ENCODE results near the gene ALG10B. TPM values are rescaled to one million over a fixed set of nuclear protein-coding genes. Genes with fewer than 3 reads are reported as not detected.

Gene ALG10B
- total RNA-seq, 1 donor from 2014 or later = 1.8 TPM

DNA sequence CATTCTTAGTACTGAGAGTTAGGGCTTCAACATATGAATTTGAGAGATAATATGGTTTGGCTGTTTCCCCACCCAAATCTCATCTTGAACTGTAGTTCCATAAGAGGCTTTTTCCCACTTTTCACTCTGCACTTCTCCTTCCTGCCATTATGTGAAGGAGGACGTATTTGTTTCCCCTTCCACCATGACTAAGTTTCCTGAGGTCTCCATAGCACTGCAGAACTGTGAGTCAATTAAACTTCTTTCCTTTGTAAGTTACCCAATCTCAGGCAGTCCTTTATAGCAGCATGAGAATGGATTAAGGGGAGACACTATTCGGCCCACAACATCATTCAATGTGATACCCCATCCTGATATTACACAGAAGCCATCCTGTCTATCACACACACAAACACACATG is 36.8 kb upstream of the ALG10B start:
- H3K27ac Mint-ChIP-seq (ENCODE audit: unreplicated experiment) = no peak overlapping the region
- FAIRE-seq (no peak), DNase-seq (ENCODE audit: low read depth) (no peak)
- Histone ChIP-seq H3K4me1 (ENCODE audit: insufficient read depth, low read length) (no peaks in the 10 kb centered on the region), H3K4me3 (ENCODE audit: insufficient read depth, low read depth, low read length) (no peak overlapping the region), H3K36me3 (ENCODE audit: insufficient read depth, low read length) (no peaks in the 10 kb centered on the region), H2AFZ (ENCODE audit: low read depth, low read length) (no peak overlapping the region), H3K9me3 (ENCODE audit: insufficient read depth, low read depth, low read length) (no peaks in the 10 kb centered on the region), H3K9ac (ENCODE audit: low read length) (no peak overlapping the region), H4K20me1 (ENCODE audit: insufficient read depth, low read length) (no peaks in the 10 kb centered on the region), H3K27me3 (ENCODE audit: insufficient read depth, low read length) (no peaks in the 10 kb centered on the region), H3K79me2 (ENCODE audit: insufficient read depth, low read length) (no peaks in the 10 kb centered on the region), H3K27ac (ENCODE audit: low read depth, low read length) (no peak overlapping the region), H3K4me2 (ENCODE audit: low read length) (no peak overlapping the region)
- H3K4me1 Mint-ChIP-seq (ENCODE audit: low read depth, unreplicated experiment) = no peaks in the 10 kb centered on the region
- H3K36me3 Mint-ChIP-seq (ENCODE audit: low read depth, unreplicated experiment) = no peaks in the 10 kb centered on the region
- no peak overlapping the region for H3K4me3 Mint-ChIP-seq (ENCODE audit: unreplicated experiment)
- no peak for TF ChIP-seq EZH2 (IDR thresholded peaks at IDR 0.05; ENCODE audit: insufficient read depth, low read length)
- TF ChIP-seq, protein P1, sequence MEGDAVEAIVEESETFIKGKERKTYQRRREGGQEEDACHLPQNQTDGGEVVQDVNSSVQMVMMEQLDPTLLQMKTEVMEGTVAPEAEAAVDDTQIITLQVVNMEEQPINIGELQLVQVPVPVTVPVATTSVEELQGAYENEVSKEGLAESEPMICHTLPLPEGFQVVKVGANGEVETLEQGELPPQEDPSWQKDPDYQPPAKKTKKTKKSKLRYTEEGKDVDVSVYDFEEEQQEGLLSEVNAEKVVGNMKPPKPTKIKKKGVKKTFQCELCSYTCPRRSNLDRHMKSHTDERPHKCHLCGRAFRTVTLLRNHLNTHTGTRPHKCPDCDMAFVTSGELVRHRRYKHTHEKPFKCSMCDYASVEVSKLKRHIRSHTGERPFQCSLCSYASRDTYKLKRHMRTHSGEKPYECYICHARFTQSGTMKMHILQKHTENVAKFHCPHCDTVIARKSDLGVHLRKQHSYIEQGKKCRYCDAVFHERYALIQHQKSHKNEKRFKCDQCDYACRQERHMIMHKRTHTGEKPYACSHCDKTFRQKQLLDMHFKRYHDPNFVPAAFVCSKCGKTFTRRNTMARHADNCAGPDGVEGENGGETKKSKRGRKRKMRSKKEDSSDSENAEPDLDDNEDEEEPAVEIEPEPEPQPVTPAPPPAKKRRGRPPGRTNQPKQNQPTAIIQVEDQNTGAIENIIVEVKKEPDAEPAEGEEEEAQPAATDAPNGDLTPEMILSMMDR (IDR thresholded peaks at IDR 0.05; ENCODE audit: insufficient read depth, low read depth, low read length) = no peak
- H3K9me3 Mint-ChIP-seq (ENCODE audit: unreplicated experiment) = no peaks in the 10 kb centered on the region
- no peaks in the 10 kb centered on the region for H3K27me3 Mint-ChIP-seq (ENCODE audit: low read depth, unreplicated experiment)

DNA sequence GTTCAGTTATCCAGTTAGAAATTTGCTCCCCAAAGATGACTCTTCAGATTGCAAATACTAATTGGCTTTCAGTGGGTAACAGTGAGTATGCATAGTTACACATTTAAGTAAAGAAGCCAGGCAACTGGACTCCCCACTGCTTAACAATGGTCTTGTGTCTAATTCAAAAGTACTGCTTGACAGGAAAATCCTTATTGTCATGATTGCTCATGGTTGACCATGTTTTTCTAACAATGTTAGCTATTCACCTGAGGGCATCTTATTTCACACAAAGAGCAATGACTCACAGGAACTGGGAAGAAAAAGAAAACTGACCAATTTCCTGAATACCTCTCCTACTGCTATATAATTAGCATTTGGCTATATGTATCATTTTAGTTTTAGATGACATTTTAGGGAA is 33.7 kb upstream of the ALG10B start:
- H3K79me2 ChIP-seq (ENCODE audit: insufficient read depth, low read length) = no peaks in the 10 kb centered on the region
- no peaks in the 10 kb centered on the region for H3K27me3 ChIP-seq (ENCODE audit: insufficient read depth, low read length)
- Mint-ChIP-seq H3K4me1 (ENCODE audit: low read depth, unreplicated experiment) (no peaks in the 10 kb centered on the region), H3K27me3 (ENCODE audit: low read depth, unreplicated experiment) (no peaks in the 10 kb centered on the region), H3K4me3 (ENCODE audit: unreplicated experiment) (no peak overlapping the region), H3K36me3 (ENCODE audit: low read depth, unreplicated experiment) (no peaks in the 10 kb centered on the region), H3K27ac (ENCODE audit: unreplicated experiment) (no peak overlapping the region), H3K9me3 (ENCODE audit: unreplicated experiment) (no peaks in the 10 kb centered on the region)
- DNase-seq (ENCODE audit: low read depth) = no peak
- H3K9ac ChIP-seq (ENCODE audit: low read length) = no peak overlapping the region
- H3K9me3 ChIP-seq (ENCODE audit: insufficient read depth, low read depth, low read length) = no peaks in the 10 kb centered on the region
- no peaks in the 10 kb centered on the region for H3K36me3 ChIP-seq (ENCODE audit: insufficient read depth, low read length)
- TF ChIP-seq EZH2 (IDR thresholded peaks at IDR 0.05; ENCODE audit: insufficient read depth, low read length) = no peak
- TF ChIP-seq, protein P1 (IDR thresholded peaks at IDR 0.05; ENCODE audit: insufficient read depth, low read depth, low read length) = no peak
- no peaks in the 10 kb centered on the region for H4K20me1 ChIP-seq (ENCODE audit: insufficient read depth, low read length)
- H2AFZ ChIP-seq (ENCODE audit: low read depth, low read length) = no peak overlapping the region
- FAIRE-seq = no peak
- H3K4me1 ChIP-seq (ENCODE audit: insufficient read depth, low read length) = no peaks in the 10 kb centered on the region
- H3K4me3 ChIP-seq (ENCODE audit: insufficient read depth, low read depth, low read length) = no peak overlapping the region
- no peak overlapping the region for H3K27ac ChIP-seq (ENCODE audit: low read depth, low read length)
- H3K4me2 ChIP-seq (ENCODE audit: low read length) = no peak overlapping the region

DNA sequence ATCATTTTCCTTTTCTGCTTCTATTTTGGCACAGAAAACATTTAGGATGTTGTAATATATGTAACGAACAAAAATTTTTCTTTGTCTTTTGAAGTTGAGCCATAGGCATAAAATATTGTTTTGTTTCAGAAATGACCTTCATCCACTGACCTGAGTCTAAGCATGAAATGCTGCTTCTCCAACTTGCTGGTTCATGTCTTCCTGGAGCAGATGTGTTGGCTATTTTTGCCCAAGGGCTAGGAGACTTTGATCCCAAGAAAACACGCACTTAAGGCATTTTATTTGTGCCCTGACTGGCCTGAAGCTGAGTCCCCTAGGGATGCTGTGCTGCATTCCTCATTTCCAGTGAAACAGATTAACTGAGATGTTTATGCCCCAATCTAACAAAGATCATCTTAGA is 27.2 kb upstream of the ALG10B start:
- no peaks in the 10 kb centered on the region for H3K27me3 ChIP-seq (ENCODE audit: insufficient read depth, low read length)
- no peak overlapping the region for H3K27ac ChIP-seq (ENCODE audit: low read depth, low read length)
- no peaks in the 10 kb centered on the region for H3K36me3 Mint-ChIP-seq (ENCODE audit: low read depth, unreplicated experiment)
- H3K4me3 ChIP-seq (ENCODE audit: insufficient read depth, low read depth, low read length) = no peak overlapping the region
- DNase-seq (ENCODE audit: low read depth) = no peak
- no peaks in the 10 kb centered on the region for H3K9me3 Mint-ChIP-seq (ENCODE audit: unreplicated experiment)
- H2AFZ ChIP-seq (ENCODE audit: low read depth, low read length) = no peak overlapping the region
- no peak overlapping the region for H3K9ac ChIP-seq (ENCODE audit: low read length)
- no peaks in the 10 kb centered on the region for H3K4me1 Mint-ChIP-seq (ENCODE audit: low read depth, unreplicated experiment)
- no peaks in the 10 kb centered on the region for H3K79me2 ChIP-seq (ENCODE audit: insufficient read depth, low read length)
- no peaks in the 10 kb centered on the region for H4K20me1 ChIP-seq (ENCODE audit: insufficient read depth, low read length)
- TF ChIP-seq, protein P1 (IDR thresholded peaks at IDR 0.05; ENCODE audit: insufficient read depth, low read depth, low read length) = no peak
- no peak for TF ChIP-seq EZH2 (IDR thresholded peaks at IDR 0.05; ENCODE audit: insufficient read depth, low read length)
- H3K4me3 Mint-ChIP-seq (ENCODE audit: unreplicated experiment) = no peak overlapping the region
- no peak for FAIRE-seq
- H3K27ac Mint-ChIP-seq (ENCODE audit: unreplicated experiment) = no peak overlapping the region
- no peaks in the 10 kb centered on the region for H3K9me3 ChIP-seq (ENCODE audit: insufficient read depth, low read depth, low read length)
- H3K4me1 ChIP-seq (ENCODE audit: insufficient read depth, low read length) = no peaks in the 10 kb centered on the region
- no peaks in the 10 kb centered on the region for H3K27me3 Mint-ChIP-seq (ENCODE audit: low read depth, unreplicated experiment)
- no peak overlapping the region for H3K4me2 ChIP-seq (ENCODE audit: low read length)
- no peaks in the 10 kb centered on the region for H3K36me3 ChIP-seq (ENCODE audit: insufficient read depth, low read length)
